K562 (cell line): ENCODE results near the gene PRR7. TPM values are rescaled to one million over a fixed set of nuclear protein-coding genes. Genes with fewer than 3 reads are reported as not detected.

Experiments
- CTCF ChIP-seq, 3 experiments: IDR thresholded peaks in 2 of 3; conservative IDR thresholded peaks in 1 of 3; 2 replicates each; pipeline ENCODE4 v1.5.1; 2011 to 2012; ENCODE audit warnings: low read length in 3 of 3, mild to moderate bottlenecking in 3 of 3, control low read depth in 2 of 3, improper control_type of control experiment in 1 of 3, inconsistent platforms in 1 of 3, low read depth in 1 of 3, mixed read lengths in 1 of 3, moderate library complexity in 1 of 3; ENCODE audit not compliant: insufficient read depth in 2 of 3
- CTCFL ChIP-seq: IDR thresholded peaks from 2 replicates; pipeline ENCODE4 v1.6.1; 2011; ENCODE audit warnings: borderline replicate concordance, low read depth, mild to moderate bottlenecking, moderate library complexity, low read length; ENCODE audit not compliant: insufficient read depth, poor library complexity, severe bottlenecking
- HNRNPK ChIP-seq: fragments of 200-400 bp; formaldehyde crosslinking; IDR thresholded peaks from one replicate; pipeline ENCODE4 v1.6.1; 2018; ENCODE audit warnings: mild to moderate bottlenecking, low read depth, low read length; ENCODE audit not compliant: poor library complexity, severe bottlenecking
- IRF1 ChIP-seq: sonication (generic); formaldehyde crosslinking; IDR thresholded peaks from 2 replicates; pipeline ENCODE4 v1.8.0; 2022; ENCODE audit warnings: missing genetic modification reagents, mild to moderate bottlenecking, borderline replicate concordance
- MLLT1 ChIP-seq, 2 experiments: fragments of 450-650 bp; IDR thresholded peaks; 2 replicates each; pipeline ENCODE4 v1.6.1; 2016
- ZBTB1 ChIP-seq: sonication (generic); formaldehyde crosslinking; IDR thresholded peaks from 2 replicates; pipeline ENCODE4 v1.8.1; 2023; ENCODE audit warnings: missing genetic modification reagents, low read depth, mild to moderate bottlenecking, borderline replicate concordance
- ZBTB7A ChIP-seq: IDR thresholded peaks from 2 replicates; pipeline ENCODE4 v1.6.1; 2011; ENCODE audit warnings: low read depth, mild to moderate bottlenecking, low read length, moderate library complexity, borderline replicate concordance; ENCODE audit not compliant: control insufficient read depth
- ZNF197 ChIP-seq: fragments of 200-800 bp; sonication (Bioruptor generic); IDR thresholded peaks from 2 replicates; pipeline ENCODE4 v1.6.1; 2016; ENCODE audit warnings: low read depth, missing genetic modification characterization, missing compliant biosample characterization
- ZNF584 ChIP-seq: fragments of 200-800 bp; sonication (Bioruptor generic); IDR thresholded peaks from 2 replicates; pipeline ENCODE4 v1.6.1; 2016; ENCODE audit warnings: low read depth, mild to moderate bottlenecking, missing genetic modification characterization, missing compliant biosample characterization
- polyA plus RNA-seq, 8 experiments: library from polyadenylated mRNA; depleted of rRNA in 4 of 8; stranded (reverse) in 5 of 8; unstranded in 3 of 8; fragments of >200 nt; fragmentation: Nextera tagmentation in 2 of 8; fragmentation: Illumina TruSeq in 1 of 8; extraction: Ambion mirVana in 2 of 8; extraction: Trizol in 1 of 8; gene quantifications; 2 replicates each; pipeline versions ENCODE4 v1.2.1 to v1.2.3, GENCODE V29; 2011 to 2014; ENCODE audit warnings: inconsistent platforms in 1 of 8, missing spikeins in 1 of 8
- total RNA-seq, 7 experiments: library from RNA; depleted of rRNA in 6 of 7; stranded (reverse); fragments of >200 nt in 6 of 7; fragmentation: Illumina TruSeq in 2 of 7; extraction: Trizol in 2 of 7; gene quantifications; 2 replicates each; pipeline versions ENCODE4 v1.2.1 to v1.2.3, GENCODE V29; 2011 to 2021; ENCODE audit warnings: low replicate concordance in 1 of 7

The PRR7 gene
- total and polyA plus RNA-seq, 9 of the 15 experiments (the other 6 are each of a cell fraction or from before 2014, with no cell fraction given) = 0.80 to 11.3 (median 10.4) TPM; not detected in 4

- TF ChIP-seq HNRNPK = no peak
- no peak for TF ChIP-seq ZBTB1 (CRISPR knock-in tag)
- TF ChIP-seq ZNF197 (CRISPR knock-in tag) = no peak
- TF ChIP-seq CTCFL = no peak
- peak in 1 of 3 experiments; percentile 30; a peak in 1 of 6 replicates for TF ChIP-seq CTCF (IDR thresholded peaks at IDR 0.05 in 2 of 3, conservative IDR thresholded peaks at IDR 0.05 in 1 of 3; ENCODE audit: insufficient read depth in 2 of 3, low read depth in 1 of 3, low read length in 3 of 3)
- no peak; the same call in 1 of the 2 replicates for TF ChIP-seq ZBTB7A
- no peak for TF ChIP-seq MLLT1 (IDR thresholded peaks at IDR 0.05)
- TF ChIP-seq IRF1 (CRISPR knock-in tag) = no peak
- TF ChIP-seq ZNF584 = 0 out of 2 replicates have a peak, but pooled peaks have one; percentile 41
These were observed 43.4 kb upstream of the PRR7 start (continued) for GRCh38 chr5:177403102-177403791.
